C4-2B (cell line): ENCODE data around the gene PRKCB.

ENCODE experiments used
- ZFX ChIP-seq: fragments of 450-650 bp; IDR thresholded peaks from 2 replicates; pipeline ENCODE4 v1.6.1; 2017
- TF ChIP-seq, protein P1 (sequence below): fragments of 450-650 bp; conservative IDR thresholded peaks from 2 replicates; pipeline ENCODE4 v1.5.1; 2017; ENCODE audit warnings: mild to moderate bottlenecking

DNA sequence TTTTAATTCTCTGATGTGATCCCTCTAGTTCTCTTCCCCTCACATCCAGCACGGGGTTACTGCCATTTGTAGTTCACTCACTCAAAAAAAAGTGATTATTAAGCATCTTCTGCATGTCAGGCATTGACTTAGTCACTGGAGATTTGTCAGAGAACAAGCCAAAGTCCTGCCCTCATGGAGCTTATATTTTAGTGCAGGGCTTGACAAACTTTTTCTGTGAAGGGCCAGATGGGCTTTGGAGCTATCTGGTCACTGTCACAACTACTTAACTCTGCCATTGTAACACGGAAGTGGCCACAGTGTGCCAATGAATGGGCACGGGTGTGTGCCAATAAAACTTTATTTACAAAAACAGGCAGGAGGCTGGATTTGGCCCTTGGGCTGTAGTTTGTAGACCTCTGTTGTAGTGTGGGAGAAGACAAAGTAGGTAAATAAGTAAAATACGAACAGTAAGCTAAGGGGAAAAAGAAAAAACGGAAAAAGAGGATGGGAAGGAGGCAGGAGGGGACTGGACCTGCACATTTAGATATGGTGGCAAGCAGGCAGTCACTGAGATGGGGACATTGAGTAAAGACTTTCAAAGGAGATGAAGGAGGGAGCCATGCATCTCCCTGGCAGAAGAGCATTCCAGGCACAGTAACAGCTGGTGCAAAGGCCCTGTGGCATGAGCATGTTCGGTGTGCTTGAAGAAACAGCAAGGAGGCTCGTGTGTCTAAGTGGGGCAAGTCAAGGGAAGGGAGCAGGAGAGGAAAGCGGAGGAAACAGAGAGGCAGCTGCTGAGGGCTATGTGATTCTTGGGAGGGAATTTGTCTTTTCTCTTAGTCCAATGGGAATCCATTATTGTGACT, 217.5 kb downstream of the PRKCB start:
- TF ChIP-seq, protein P1, sequence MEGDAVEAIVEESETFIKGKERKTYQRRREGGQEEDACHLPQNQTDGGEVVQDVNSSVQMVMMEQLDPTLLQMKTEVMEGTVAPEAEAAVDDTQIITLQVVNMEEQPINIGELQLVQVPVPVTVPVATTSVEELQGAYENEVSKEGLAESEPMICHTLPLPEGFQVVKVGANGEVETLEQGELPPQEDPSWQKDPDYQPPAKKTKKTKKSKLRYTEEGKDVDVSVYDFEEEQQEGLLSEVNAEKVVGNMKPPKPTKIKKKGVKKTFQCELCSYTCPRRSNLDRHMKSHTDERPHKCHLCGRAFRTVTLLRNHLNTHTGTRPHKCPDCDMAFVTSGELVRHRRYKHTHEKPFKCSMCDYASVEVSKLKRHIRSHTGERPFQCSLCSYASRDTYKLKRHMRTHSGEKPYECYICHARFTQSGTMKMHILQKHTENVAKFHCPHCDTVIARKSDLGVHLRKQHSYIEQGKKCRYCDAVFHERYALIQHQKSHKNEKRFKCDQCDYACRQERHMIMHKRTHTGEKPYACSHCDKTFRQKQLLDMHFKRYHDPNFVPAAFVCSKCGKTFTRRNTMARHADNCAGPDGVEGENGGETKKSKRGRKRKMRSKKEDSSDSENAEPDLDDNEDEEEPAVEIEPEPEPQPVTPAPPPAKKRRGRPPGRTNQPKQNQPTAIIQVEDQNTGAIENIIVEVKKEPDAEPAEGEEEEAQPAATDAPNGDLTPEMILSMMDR, result no peak
- TF ChIP-seq ZFX, result no peak
